SKM-1 (cell line): ENCODE data around the gene NHSL1.

Source experiments
- DNase-seq: peaks from one replicate; lab custom pipeline; 2025; ENCODE audit not compliant: unreplicated experiment; lab: John Stamatoyannopoulos, UW

Gene NHSL1

GRCh38 chr6:138525355-138525754 is 26.1 kb upstream of the NHSL1 start:
- no peak for DNase-seq

DNA sequence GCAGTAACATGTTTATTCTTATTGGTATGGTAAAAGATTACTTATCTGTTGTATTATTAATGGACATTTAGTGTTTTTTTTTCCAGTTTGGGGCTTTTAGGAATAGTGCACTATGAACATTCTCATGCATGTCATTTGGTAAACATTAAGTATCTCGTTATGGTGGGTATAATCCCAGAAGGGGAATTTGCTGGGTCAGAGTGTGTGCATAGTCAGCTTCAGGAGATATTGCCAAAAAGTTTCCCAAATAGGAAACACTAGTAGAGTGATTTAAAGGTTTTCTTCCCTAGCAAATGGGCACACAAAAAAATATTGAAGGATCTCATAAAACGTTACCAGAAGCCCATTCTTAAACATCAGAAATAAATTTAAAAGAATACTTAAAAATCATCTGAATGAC is 25.2 kb upstream of the NHSL1 start:
- no peak for DNase-seq

- DNase-seq: no peak
These were observed 24.3 kb upstream of the NHSL1 start for GRCh38 chr6:138523347-138524210.

GRCh38 chr6:138522611-138523010 is 23.3 kb upstream of the NHSL1 start:
- DNase-seq: no peak

DNA sequence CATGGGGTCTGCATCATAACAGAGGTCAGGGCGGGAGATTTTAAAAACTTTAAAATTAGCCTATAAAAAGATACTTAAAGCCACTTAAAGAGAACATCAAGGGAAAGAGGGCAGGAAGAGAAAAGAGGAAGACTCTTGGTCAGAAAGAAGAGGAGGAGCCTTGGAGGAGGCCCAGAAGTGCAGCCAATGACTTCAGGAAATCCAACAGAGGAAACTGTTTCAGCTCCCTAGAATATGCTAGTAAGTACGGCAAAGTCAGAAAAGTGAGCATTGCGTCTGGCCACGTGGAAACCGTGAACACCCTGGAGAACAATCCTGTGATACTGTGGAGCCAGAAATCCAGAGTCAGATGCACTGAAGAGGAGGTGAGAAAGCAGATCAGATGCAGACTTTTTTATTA is 22.5 kb upstream of the NHSL1 start:
- DNase-seq: peak; percentile 73

DNA sequence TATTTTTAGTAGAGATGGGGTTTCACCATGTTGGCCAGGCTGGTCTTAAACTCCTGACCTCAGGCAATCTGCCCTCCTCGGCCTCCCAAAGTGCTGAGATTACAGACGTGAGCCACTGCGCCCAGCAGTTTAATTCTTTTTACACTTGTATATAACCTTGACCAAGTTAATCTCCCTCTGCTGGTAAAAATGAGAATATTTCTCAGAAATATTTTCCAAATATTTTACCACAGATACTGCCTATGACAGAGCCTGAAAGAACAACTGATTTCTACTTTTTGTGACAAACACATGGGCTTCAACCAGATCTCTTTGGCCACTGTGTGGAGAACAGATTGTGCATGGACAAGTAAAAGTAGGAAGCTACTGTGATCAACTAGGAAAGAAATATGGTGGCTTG is 21.2 kb upstream of the NHSL1 start:
- DNase-seq: no peak

- no peak for DNase-seq
These were observed 18.8 kb upstream of the NHSL1 start for GRCh38 chr6:138518054-138518453.

DNA sequence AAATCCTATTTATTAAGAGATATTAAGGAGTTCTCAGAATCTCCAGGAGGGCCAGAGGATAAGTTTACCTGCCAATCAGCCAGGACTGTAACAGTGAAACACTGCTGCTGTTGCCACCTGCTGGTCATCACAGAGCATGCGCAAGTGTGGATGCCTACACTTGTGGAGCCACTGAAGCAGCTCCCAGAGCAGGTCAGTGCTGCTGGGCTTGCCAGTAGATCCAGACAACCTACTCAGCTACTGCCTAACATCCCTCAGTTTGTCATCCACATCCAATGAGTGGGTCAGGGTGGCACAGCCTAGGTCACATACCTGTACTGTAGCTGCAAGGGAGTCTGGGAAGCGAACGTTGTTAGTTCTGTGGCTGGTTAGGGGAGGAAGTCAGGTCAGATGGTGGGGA is 18.3 kb upstream of the NHSL1 start:
- no peak for DNase-seq

GRCh38 chr6:138515657-138516248 is 16.5 kb upstream of the NHSL1 start:
- DNase-seq: no peak

- DNase-seq: no peak
These were observed 15.7 kb upstream of the NHSL1 start for GRCh38 chr6:138514860-138515540.

DNA sequence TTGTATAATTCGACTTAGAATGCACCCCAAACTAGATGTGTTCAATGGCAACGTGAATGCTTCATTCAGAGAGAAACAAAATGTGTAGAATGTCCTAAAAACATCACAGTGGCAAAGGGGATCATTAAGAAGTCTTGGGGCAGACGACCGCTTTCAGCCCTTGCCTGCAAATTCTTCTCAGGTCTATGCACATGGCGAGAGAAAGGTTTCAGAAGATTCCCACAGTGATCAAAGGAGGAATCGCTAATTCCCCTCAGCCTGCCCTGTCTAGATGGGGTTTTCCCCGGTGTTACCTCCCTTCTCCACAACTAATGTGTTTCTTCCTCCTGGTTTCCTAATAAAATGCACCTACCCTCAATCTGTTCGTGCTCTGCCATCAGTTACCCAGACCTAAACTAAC is 13.3 kb upstream of the NHSL1 start:
- DNase-seq: no peak

GRCh38 chr6:138510093-138510492 is 10.8 kb upstream of the NHSL1 start:
- DNase-seq: no peak

GRCh38 chr6:138509371-138509770 is 10.1 kb upstream of the NHSL1 start:
- peak; percentile 53 for DNase-seq

- no peak for DNase-seq
These were observed 9.3 kb upstream of the NHSL1 start for GRCh38 chr6:138508676-138508988.

DNA sequence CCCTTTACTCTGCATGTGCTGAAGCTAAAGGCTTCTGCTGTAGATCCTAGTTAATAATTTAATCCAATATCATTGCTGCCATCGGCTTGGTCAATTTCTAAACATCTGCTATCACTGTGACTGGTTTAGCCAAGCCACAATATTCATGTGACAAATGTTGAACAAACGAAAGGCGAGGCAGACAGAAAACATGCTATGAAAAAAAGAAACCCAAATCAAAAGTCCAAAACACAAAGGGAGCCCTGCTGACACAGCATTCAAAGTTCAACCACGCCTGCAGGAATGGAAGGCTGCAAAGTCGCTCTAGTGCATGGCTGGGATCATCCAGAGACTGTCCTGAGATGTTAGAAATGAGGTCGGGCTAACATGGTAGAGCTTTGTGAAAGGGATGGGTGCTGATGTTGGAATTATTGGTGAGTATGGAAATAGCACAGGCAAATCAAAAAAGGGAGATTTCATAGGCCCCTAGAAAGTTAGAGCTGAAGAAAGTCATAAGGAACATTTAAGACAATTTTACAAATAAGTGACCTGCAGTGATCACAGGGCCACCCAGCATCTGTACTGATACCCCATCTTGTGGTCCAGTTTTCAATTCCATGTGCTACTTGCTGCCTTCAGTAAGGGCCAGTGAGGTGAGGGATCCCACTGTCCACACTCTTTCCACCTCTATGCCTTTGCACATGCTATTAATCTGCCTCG is 8.8 kb upstream of the NHSL1 start:
- DNase-seq: no peak

DNA sequence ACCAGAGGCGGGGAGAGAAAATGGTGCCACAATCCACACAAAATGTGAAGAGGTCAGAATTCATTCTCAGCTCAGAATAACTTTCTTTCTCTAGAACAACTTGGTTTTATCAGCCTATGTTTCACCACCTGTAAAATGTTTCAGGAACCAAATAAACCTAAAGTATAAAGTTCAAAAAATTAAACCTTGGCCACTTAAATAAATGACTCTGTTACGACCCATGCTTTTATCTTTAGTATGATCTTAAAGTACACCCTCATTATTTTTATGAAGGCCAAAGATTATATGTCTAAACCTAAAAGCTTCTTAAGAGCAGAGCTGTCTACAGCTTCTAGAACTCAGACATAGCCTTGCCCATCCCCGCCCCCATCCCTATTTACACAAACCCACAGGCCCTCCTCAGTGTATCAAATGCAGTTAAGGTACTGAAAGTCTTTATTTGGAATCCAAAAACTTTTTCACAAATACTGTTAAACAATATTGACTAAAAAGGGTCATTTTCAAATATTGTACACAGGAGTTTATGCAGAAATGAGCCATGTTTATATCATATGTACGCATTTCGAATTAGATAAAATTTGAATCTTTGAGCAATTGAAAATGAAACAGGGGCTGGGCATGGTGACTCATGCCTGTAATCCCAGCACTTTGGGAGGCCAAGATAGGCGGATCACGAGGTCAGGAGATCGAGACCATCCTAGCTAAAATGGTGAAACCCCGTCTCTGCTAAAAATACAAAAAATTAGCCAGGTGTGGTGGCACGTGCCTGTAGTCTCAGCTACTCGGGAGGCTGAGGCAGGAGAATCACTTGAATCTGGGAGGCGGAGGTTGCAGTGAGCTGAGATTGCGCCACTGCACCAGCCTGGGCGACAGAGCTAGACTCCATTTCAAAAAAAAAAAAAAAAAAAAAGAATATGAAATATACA is 5.7 kb upstream of the NHSL1 start:
- DNase-seq: no peak

DNA sequence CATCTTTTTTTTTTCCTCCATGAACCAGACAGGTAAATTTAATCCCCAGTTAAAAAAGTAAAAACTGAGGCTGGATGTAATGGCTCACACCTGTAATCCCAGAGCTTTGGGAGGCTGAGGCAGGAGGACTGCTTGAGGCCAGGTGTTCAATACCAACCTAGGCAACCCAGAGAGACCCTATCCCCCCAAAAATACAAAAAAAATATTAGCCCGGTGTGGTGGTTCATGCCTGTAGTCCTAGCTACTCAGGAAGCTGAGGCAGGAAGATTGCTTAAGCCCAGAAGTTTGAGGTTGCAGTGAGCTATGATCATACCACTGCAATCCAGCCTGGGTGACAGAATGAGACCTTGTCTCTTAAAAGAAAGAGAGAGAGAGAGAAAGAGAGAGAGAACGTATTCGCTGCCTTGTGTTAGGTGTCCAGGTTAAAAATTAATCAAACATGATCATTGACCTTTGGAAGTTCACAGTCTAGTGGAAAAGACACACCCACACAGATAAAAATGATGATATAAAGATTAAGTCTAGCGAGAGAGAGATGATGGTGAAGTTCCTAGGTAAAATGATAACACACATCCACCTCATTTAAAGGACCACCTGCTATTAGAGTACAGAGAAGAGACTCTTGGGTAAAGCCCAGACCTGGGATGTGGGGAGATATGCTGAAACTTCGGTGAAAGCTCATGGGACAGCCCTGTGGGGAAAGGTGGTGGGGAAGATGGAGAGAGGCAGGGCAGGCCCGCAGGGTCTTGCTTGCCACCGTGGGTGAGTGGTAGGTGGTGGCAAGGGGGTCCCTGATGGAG is 4.8 kb upstream of the NHSL1 start:
- no peak for DNase-seq

- DNase-seq: no peak
These were observed 3.3 kb upstream of the NHSL1 start for GRCh38 chr6:138502546-138502945.

DNA sequence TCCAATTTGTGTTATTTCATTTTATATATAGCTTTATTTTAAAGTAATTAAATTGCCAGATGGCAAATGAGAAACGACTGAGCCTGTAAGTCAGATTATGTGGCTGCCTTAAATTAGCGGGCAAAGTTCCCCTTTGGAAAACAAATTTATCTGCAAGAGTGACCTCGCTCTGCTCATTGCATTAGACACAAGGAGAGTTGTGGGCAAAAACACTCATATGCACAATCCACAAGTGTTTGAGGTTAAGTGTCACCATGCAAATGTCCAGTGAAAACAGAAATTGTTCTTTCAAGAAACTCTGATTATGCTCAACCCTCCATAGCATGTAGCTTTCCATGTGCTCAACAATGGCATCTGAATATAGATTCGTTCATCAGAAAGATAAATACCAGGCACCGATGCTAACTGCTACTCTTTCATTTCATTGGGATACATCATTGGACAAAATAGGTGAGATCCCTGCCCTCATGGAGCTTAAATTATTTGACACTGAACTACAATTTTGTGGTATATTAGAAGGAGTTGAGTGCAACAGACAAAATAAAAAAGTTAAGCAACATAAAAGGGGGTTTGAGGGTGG is 1.7 kb upstream of the NHSL1 start:
- no peak for DNase-seq
